Fibroblast of lung (primary cell): ENCODE data around the gene C10orf90. TPM values are rescaled to one million over a fixed set of nuclear protein-coding genes. Genes with fewer than 3 reads are reported as not detected.

Experiments used
- DNase-seq, 2 donors: peaks; one replicate each; pipeline versions ENCODE4 v3.0.0 to v3.0.0-alpha.2; 2010; ENCODE audit warnings: low read depth in 2 of 2
- H2AFZ ChIP-seq: 2 replicates; pipeline ENCODE4 v1.5.1; 2012; ENCODE audit warnings: low read length, control low read depth, inconsistent platforms
- H3K27ac ChIP-seq: 2 replicates; pipeline ENCODE4 v1.5.1; 2011; ENCODE audit warnings: low read length, control low read depth; ENCODE audit not compliant: insufficient read depth
- H3K27me3 ChIP-seq: 2 replicates; pipeline ENCODE4 v1.5.1; 2011; ENCODE audit warnings: mild to moderate bottlenecking, low read length; ENCODE audit not compliant: control insufficient read depth, insufficient read depth
- H3K36me3 ChIP-seq: 2 replicates; pipeline ENCODE4 v1.5.1; 2011; ENCODE audit warnings: low read length; ENCODE audit not compliant: control insufficient read depth, insufficient read depth
- H3K4me1 ChIP-seq: 2 replicates; pipeline ENCODE4 v1.5.1; 2011; ENCODE audit warnings: low read length; ENCODE audit not compliant: control insufficient read depth, insufficient read depth; ENCODE audit errors: extremely low read depth
- H3K4me2 ChIP-seq: 2 replicates; pipeline ENCODE4 v1.5.1; 2011; ENCODE audit warnings: low read length, control low read depth; ENCODE audit not compliant: insufficient read depth; ENCODE audit errors: extremely low read depth
- H3K4me3 ChIP-seq, 4 experiments: fragments of 200-600 bp in 1 of 4; sonication (generic) in 1 of 4; replicated peaks in 1 of 4; 2 replicates each; pipeline ENCODE4 v1.5.1; 2011 to 2016; ENCODE audit warnings: low read length in 4 of 4, low read depth in 3 of 4, mild to moderate bottlenecking in 3 of 4, control low read depth in 2 of 4, inconsistent platforms in 1 of 4, mixed read lengths in 1 of 4; ENCODE audit not compliant: insufficient read depth in 1 of 4; ENCODE audit errors: control extremely low read depth in 1 of 4
- H3K79me2 ChIP-seq: 2 replicates; pipeline ENCODE4 v1.5.1; 2012; ENCODE audit warnings: mild to moderate bottlenecking, low read length, inconsistent platforms; ENCODE audit not compliant: control insufficient read depth, insufficient read depth
- H3K9ac ChIP-seq: 2 replicates; pipeline ENCODE4 v1.5.1; 2011; ENCODE audit warnings: mild to moderate bottlenecking, low read length, control low read depth; ENCODE audit not compliant: insufficient read depth
- H3K9me3 ChIP-seq: 2 replicates; pipeline ENCODE4 v1.5.1; 2012; ENCODE audit warnings: low read depth, low read length; ENCODE audit not compliant: control insufficient read depth, insufficient read depth
- H4K20me1 ChIP-seq: 2 replicates; pipeline ENCODE4 v1.5.1; 2011; ENCODE audit warnings: low read length; ENCODE audit not compliant: control insufficient read depth, insufficient read depth; ENCODE audit errors: extremely low read depth
- CTCF ChIP-seq, 2 donors: IDR thresholded peaks in 1 of 2; conservative IDR thresholded peaks in 1 of 2; 1 replicate in 1 of 2; 2 replicates in 1 of 2; pipeline ENCODE4 v1.5.1; 2011 to 2012; ENCODE audit warnings: low read length in 2 of 2, control low read depth in 1 of 2, inconsistent platforms in 1 of 2, low read depth in 1 of 2, mild to moderate bottlenecking in 1 of 2
- EZH2 ChIP-seq: IDR thresholded peaks from 2 replicates; pipeline ENCODE4 v1.5.1; 2012; ENCODE audit warnings: low read length, control low read depth, mild to moderate bottlenecking; ENCODE audit errors: missing control alignments
- polyA plus RNA-seq, 2 donors: library from polyadenylated mRNA; depleted of rRNA in 1 of 2; stranded (reverse) in 1 of 2; unstranded in 1 of 2; fragments of >200 nt; gene quantifications; 2 replicates each; pipeline ENCODE4 v1.2.1, GENCODE V29; 2011 to 2012; ENCODE audit warnings: missing spikeins in 1 of 2
- total RNA-seq: library from RNA; depleted of rRNA; stranded (reverse); fragments of >200 nt; gene quantifications from 2 replicates; pipeline ENCODE4 v1.2.1, GENCODE V29; 2014

Gene C10orf90
- total and polyA plus RNA-seq, 2 donors (not counting 1 experiment from before 2014, with no cell fraction given): 0.17 to 0.65 TPM

GRCh38 chr10:126454045-126454751 lies 216.3 kb downstream of the C10orf90 start:
- peaks cover 11% of the 10 kb centered on the region for H3K4me1 ChIP-seq
- DNase-seq: no peak
- no peak overlapping the region for H3K9ac ChIP-seq
- no peaks in the 10 kb centered on the region for H4K20me1 ChIP-seq
- no peak overlapping the region for H3K4me2 ChIP-seq
- H3K79me2 ChIP-seq: no peaks in the 10 kb centered on the region
- TF ChIP-seq CTCF (conservative IDR thresholded peaks at IDR 0.05 in 1 of 2, IDR thresholded peaks at IDR 0.05 in 1 of 2; ENCODE audit: low read depth in 1 of 2, low read length in 2 of 2) (no peak), EZH2 (no peak)
- no peaks in the 10 kb centered on the region for H3K9me3 ChIP-seq
- no peak overlapping the region for H3K27ac ChIP-seq
- H3K27me3 ChIP-seq: no peaks in the 10 kb centered on the region
- H3K36me3 ChIP-seq: no peaks in the 10 kb centered on the region
- no peak overlapping the region for H3K4me3 ChIP-seq
- no peak overlapping the region for H2AFZ ChIP-seq

GRCh38 chr10:126452245-126452644 lies 218.2 kb downstream of the C10orf90 start:
- TF ChIP-seq CTCF (conservative IDR thresholded peaks at IDR 0.05 in 1 of 2, IDR thresholded peaks at IDR 0.05 in 1 of 2; ENCODE audit: low read depth in 1 of 2, low read length in 2 of 2) (no peak), EZH2 (no peak)
- no peak overlapping the region for H3K4me3 ChIP-seq
- H3K9me3 ChIP-seq: no peaks in the 10 kb centered on the region
- no peak for DNase-seq
- H3K27ac ChIP-seq: no peak overlapping the region
- H3K9ac ChIP-seq: no peak overlapping the region
- no peaks in the 10 kb centered on the region for H3K27me3 ChIP-seq
- no peaks in the 10 kb centered on the region for H3K79me2 ChIP-seq
- no peak overlapping the region for H2AFZ ChIP-seq
- H3K4me1 ChIP-seq: no peaks in the 10 kb centered on the region
- H4K20me1 ChIP-seq: no peaks in the 10 kb centered on the region
- H3K36me3 ChIP-seq: no peaks in the 10 kb centered on the region
- no peak overlapping the region for H3K4me2 ChIP-seq

- DNase-seq: no peak
- TF ChIP-seq CTCF (conservative IDR thresholded peaks at IDR 0.05 in 1 of 2, IDR thresholded peaks at IDR 0.05 in 1 of 2; ENCODE audit: low read depth in 1 of 2, low read length in 2 of 2): no peak
- no peak for TF ChIP-seq EZH2
- no peak overlapping the region for H3K9ac ChIP-seq
- H3K4me2 ChIP-seq: no peak overlapping the region
- no peaks in the 10 kb centered on the region for H3K27me3 ChIP-seq
- H4K20me1 ChIP-seq: no peaks in the 10 kb centered on the region
- H2AFZ ChIP-seq: no peak overlapping the region
- no peaks in the 10 kb centered on the region for H3K4me1 ChIP-seq
- no peaks in the 10 kb centered on the region for H3K9me3 ChIP-seq
- H3K79me2 ChIP-seq: no peaks in the 10 kb centered on the region
- no peak overlapping the region for H3K27ac ChIP-seq
- H3K4me3 ChIP-seq: no peak overlapping the region
- H3K36me3 ChIP-seq: no peaks in the 10 kb centered on the region
These were observed 222.4 kb downstream of the C10orf90 start for GRCh38 chr10:126448091-126448490.
